ENCODE measurements around the gene DUSP3.

GRCh38 chr17:43769426-43769825 lies 9.4 kb downstream of the DUSP3 start:
- TF ChIP-seq EZH2phosphoT487 (IDR thresholded peaks at IDR 0.05; ENCODE audit: insufficient read depth, low read depth) (no peak), EZH2 (IDR thresholded peaks at IDR 0.05; ENCODE audit: insufficient read depth, poor library complexity, severe bottlenecking) (no peak)

Measured in GM23248 (cell line).